Muscle layer of colon (tissue), 2 donors: ENCODE results near the gene MDGA2.
"Not testable (repeated sequence)": the region's sequence is repeated elsewhere in the genome, so short reads cannot be mapped to it uniquely, and the experiment has no call there.

ENCODE experiments used
- H3K27ac ChIP-seq: one replicate; pipeline ENCODE4 v1.7.0; 2013; ENCODE audit warnings: low read depth, mild to moderate bottlenecking, low read length, moderate library complexity
- H3K27me3 ChIP-seq, 2 donors: one replicate each; pipeline ENCODE4 v1.7.0; 2013; ENCODE audit warnings: low read length in 2 of 2, mild to moderate bottlenecking in 2 of 2; ENCODE audit not compliant: insufficient read depth in 2 of 2, control insufficient read depth in 1 of 2
- H3K36me3 ChIP-seq: one replicate; pipeline ENCODE4 v1.7.0; 2013; ENCODE audit warnings: mild to moderate bottlenecking, low read length; ENCODE audit not compliant: insufficient read depth
- H3K4me1 ChIP-seq: one replicate; pipeline ENCODE4 v1.7.0; 2013; ENCODE audit warnings: mild to moderate bottlenecking, low read length; ENCODE audit not compliant: insufficient read depth
- H3K4me3 ChIP-seq, 2 donors: one replicate each; pipeline ENCODE4 v1.7.0; 2013; ENCODE audit warnings: low read length in 2 of 2, low read depth in 1 of 2, mild to moderate bottlenecking in 1 of 2, moderate library complexity in 1 of 2
- H3K9ac ChIP-seq: one replicate; pipeline ENCODE4 v1.7.0; 2013; ENCODE audit warnings: low read length
- H3K9me3 ChIP-seq: one replicate; pipeline ENCODE4 v1.7.0; 2013; ENCODE audit warnings: mild to moderate bottlenecking, low read length
- donor health status: abdominal sarcoma.
- donor health status: Adenocarcinoma of cecum.

The MDGA2 gene

DNA sequence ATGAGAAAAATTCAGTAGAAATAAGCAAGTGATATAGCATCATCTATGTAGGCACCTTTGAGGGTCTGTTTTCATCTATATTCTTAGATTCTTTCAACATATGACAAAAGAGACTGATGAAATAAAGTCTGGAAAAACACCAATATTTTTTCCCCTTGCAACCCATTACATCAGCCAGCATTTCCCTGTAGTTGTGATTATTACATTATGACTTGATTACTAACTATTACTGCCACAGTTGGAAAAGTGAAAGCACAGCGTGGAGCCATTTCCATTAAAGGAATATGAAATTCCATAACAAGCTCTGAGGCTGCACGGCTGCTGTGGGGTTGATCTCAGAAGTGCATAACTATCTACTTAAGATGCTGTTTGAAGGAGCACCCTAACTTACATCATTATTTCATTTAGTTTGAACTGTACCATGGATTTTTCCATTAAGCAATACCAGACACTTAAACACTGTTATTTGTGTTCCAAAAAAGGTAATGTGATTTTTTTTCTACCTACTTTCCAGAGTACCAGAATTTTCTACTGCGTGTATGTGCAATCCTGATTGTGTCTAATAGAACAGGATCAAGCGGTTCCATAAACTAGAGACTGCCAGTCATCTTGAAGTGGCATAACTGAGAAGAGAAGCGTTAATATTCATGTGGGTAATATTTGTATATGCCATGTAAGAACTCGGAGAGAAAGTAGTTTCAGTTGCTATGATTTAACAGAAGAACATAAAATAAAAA is 405.5 kb downstream of the MDGA2 start:
- no peak overlapping the region for H3K9ac ChIP-seq
- peak overlapping the region in 1 of 2 donors; percentile 44 for H3K4me3 ChIP-seq
- no peaks in the 10 kb centered on the region for H3K36me3 ChIP-seq
- no peaks in the 10 kb centered on the region for H3K4me1 ChIP-seq
- no peaks in the 10 kb centered on the region for H3K27me3 ChIP-seq
- H3K9me3 ChIP-seq, result no peaks in the 10 kb centered on the region
- no peak overlapping the region for H3K27ac ChIP-seq

DNA sequence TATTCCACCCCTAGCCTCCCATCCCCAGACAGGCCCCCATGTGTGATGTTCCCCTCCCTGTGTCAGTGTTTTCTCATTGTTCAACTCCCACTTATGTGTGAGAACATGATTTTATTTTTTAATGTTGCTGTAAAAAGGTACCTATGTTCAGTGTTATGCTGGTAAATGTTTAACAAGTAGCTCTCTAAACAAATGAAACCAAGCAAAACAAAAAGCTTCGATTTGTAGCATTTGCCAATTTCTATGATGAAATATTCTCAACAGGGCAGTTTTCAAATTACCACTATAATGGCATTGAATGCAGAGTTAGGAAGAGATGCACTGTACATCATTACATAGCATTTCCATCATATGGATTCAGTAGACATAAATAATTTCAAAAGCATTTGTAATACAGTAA is 410.6 kb downstream of the MDGA2 start:
- no peaks in the 10 kb centered on the region for H3K36me3 ChIP-seq
- H3K27me3 ChIP-seq, result no peaks in the 10 kb centered on the region
- H3K4me1 ChIP-seq, result no peaks in the 10 kb centered on the region
- no peaks in the 10 kb centered on the region for H3K9me3 ChIP-seq
- no peak overlapping the region for H3K4me3 ChIP-seq
- no peak overlapping the region for H3K27ac ChIP-seq
- no peak overlapping the region for H3K9ac ChIP-seq

DNA sequence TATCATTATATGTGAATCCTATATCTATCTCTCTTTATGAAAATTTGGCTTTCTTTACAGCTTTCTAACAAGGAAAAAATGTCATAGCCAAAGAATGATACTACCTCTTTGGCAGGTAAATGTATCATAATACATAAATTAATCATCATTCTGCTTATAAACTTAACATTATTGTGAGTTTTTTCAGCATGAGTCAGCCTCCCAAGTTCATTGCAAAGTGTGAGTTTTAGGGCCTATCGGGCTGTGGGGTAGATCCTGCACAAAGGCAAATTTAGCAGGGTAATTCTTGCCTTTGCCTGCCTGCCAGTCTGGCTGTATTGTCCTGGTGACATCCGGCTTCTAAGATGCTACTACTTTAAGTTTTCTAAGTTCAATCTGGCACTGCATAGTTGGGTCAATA is 412.6 kb downstream of the MDGA2 start:
- H3K27ac ChIP-seq, result no peak overlapping the region
- no peak overlapping the region for H3K4me3 ChIP-seq
- no peaks in the 10 kb centered on the region for H3K4me1 ChIP-seq
- no peak overlapping the region for H3K9ac ChIP-seq
- H3K36me3 ChIP-seq, result no peaks in the 10 kb centered on the region
- no peaks in the 10 kb centered on the region for H3K9me3 ChIP-seq
- no peaks in the 10 kb centered on the region for H3K27me3 ChIP-seq

DNA sequence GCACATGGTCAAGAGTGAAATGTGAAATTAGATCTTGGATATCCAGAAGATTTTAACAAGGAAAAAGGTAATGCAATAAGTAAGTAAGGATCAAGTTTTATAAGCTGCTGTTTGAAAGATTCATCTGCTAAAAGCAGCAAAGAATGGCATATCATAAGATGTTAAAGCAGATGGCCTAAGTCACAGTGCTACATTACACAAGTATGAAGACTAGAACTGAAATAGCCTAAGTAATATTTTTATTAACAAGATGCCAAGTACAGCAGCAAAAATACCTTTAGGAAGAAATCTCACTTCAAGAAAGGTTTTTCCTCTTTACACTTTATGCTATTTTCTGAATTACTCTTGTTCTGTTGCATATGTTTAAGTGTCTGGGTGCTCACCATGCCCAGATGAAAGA is 414.1 kb downstream of the MDGA2 start:
- H3K36me3 ChIP-seq, result no peaks in the 10 kb centered on the region

DNA sequence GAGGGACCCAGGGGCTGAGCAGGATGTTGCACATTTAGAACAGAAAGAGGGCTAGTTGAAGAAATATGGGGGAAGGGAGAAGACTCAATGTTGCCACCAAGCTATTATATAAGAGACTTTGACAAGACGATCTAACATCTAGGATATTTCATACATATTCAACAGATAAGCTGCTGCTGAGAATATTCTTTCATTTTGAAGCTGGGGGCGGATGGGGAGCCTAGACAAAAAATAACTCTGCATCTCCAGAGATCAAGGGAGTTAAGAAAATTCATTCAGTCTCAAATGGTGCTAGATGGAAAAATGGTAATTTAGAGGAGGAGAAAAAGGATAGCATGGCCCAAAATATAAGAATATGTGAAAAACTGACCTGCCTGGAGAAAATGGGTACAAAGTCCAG is 415.6 kb downstream of the MDGA2 start:
- Histone ChIP-seq H3K4me1 (no peaks in the 10 kb centered on the region), H3K9ac (no peak overlapping the region), H3K4me3 (no peak overlapping the region), H3K9me3 (no peaks in the 10 kb centered on the region), H3K27me3 (no peaks in the 10 kb centered on the region), H3K27ac (no peak overlapping the region), H3K36me3 (no peaks in the 10 kb centered on the region)

More for the DNA sequence above, 414.1 kb downstream of the MDGA2 start:
- no peaks in the 10 kb centered on the region for H3K9me3 ChIP-seq
- no peak overlapping the region for H3K9ac ChIP-seq
- no peaks in the 10 kb centered on the region for H3K4me1 ChIP-seq
- no peak overlapping the region for H3K4me3 ChIP-seq
- no peaks in the 10 kb centered on the region for H3K27me3 ChIP-seq
- H3K27ac ChIP-seq, result no peak overlapping the region

DNA sequence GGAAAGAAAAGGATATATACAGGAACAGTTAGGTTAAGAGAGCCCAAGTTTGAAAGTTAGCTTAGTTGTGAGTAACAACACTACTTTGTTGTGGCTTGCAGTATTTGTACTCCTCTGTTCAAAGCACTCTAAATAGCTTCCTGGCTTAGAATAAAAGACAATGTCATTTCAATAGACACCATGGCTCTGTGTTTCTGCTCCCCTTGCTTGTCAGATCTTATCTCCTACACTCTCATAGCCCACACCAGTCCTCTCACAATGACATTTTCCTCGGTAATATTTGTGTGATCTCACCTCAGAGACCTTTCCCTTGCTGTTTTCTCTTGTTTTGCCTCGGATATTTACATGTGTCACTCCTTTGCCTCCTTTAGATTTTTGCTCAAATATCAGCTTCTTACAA is 418.4 kb downstream of the MDGA2 start:
- Histone ChIP-seq H3K27me3 (no peaks in the 10 kb centered on the region), H3K4me3 (no peak overlapping the region), H3K9ac (no peak overlapping the region), H3K4me1 (no peaks in the 10 kb centered on the region), H3K9me3 (no peaks in the 10 kb centered on the region), H3K27ac (no peak overlapping the region), H3K36me3 (no peaks in the 10 kb centered on the region)

DNA sequence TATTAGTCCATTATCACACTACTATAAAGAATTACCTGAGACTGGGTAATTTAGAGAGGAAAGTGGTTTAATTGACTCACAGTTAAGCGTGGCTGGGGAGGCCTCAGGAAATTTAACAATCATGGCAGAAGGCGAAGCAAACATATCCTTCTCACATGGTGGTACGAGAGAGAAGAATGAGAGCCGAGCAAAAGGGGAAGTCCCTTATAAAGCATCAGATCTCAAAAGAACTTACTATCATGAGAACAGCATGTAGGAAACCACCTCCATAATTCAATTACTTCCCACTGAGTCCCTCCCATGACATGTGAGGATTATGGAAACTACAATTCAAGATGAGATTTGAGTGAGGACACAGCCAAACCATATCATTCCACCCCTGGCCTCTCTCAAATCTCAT is 422.6 kb downstream of the MDGA2 start:
- Histone ChIP-seq H3K27ac (no peak overlapping the region), H3K9me3 (no peaks in the 10 kb centered on the region), H3K36me3 (no peaks in the 10 kb centered on the region), H3K4me3 (no peak overlapping the region), H3K27me3 (no peaks in the 10 kb centered on the region), H3K9ac (no peak overlapping the region), H3K4me1 (no peaks in the 10 kb centered on the region)

DNA sequence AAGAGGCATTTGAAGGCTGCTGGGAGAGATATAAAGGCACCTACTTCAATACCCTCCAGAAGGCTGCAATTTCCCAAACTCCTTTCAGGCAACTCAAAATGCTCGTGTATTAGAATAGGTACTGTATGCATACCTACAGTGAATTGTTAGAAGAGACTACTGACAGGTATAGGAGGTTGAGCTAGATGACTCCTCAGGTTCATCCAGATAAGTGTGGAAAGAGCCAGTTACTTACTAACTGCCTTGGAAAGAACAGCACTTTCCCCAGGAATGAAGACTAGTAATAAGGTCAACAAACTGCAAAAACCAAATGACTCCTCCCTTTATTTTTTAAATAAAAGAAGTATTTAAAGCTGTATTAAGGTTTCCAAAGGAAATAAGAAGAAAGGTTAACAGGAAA is 429.0 kb downstream of the MDGA2 start:
- no peaks in the 10 kb centered on the region for H3K36me3 ChIP-seq
- H3K4me1 ChIP-seq, result no peaks in the 10 kb centered on the region
- H3K27ac ChIP-seq, result no peak overlapping the region
- H3K9ac ChIP-seq, result no peak overlapping the region
- H3K27me3 ChIP-seq, result no peaks in the 10 kb centered on the region
- H3K4me3 ChIP-seq, result no peak overlapping the region
- H3K9me3 ChIP-seq, result no peaks in the 10 kb centered on the region

DNA sequence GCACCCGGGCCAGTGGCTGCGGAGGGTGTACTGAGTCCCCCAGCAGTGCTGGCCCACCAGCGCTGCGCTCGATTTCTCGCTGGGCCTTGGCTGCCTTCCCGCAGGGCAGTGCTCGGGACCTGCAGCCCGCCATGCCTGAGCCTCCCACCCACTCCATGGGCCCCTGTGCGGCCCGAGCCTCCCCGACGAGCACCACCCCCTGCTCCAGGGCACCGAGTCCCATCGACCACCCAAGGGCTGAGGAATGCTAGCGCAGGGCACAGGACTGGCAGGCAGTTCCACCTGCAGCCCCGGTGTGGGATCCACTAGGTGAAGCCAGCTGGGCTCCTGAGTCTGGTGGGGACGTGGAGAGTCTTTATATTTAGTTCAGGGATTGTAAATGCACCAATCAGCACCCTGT is 432.8 kb downstream of the MDGA2 start:
- H3K27ac ChIP-seq, H3K4me3 ChIP-seq, H3K9ac ChIP-seq, H3K36me3 ChIP-seq, H3K9me3 ChIP-seq, H3K27me3 ChIP-seq, H3K4me1 ChIP-seq: not testable (repeated sequence)

DNA sequence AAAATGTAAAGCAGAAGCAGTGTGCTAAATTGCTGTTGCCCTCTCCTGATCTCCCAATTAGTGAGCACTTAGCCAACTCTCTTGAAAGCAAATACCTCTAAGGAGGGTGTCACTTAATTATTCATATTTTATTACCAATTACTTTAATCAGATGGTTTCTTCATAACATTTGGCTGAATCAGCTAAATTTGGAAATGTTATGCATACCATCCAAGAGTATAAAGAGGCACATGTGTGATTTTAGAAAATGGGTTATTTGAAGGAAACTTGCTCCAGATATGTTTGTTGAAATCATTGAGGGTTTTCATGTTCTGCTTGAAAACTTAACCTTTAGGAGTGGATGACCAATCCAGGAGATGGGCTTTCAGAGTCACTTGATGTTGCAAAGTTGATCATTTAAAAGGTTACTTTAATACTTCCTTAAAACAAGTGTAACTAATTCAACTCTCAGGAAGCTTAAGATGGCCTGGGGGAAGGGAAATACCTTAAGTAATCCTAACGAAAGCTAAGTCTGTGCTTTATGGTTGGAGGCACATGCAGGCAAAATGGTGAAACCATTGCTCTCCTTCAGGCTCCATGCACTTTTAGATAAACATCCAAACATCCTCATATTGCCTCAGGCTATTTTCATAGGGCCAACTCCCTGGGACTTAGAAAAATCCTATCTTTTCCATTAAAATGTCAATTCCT is 434.5 kb downstream of the MDGA2 start:
- Histone ChIP-seq H3K27ac (no peak overlapping the region), H3K4me1 (no peaks in the 10 kb centered on the region), H3K27me3 (no peaks in the 10 kb centered on the region), H3K9me3 (no peaks in the 10 kb centered on the region), H3K36me3 (no peaks in the 10 kb centered on the region), H3K4me3 (no peak overlapping the region), H3K9ac (no peak overlapping the region)

DNA sequence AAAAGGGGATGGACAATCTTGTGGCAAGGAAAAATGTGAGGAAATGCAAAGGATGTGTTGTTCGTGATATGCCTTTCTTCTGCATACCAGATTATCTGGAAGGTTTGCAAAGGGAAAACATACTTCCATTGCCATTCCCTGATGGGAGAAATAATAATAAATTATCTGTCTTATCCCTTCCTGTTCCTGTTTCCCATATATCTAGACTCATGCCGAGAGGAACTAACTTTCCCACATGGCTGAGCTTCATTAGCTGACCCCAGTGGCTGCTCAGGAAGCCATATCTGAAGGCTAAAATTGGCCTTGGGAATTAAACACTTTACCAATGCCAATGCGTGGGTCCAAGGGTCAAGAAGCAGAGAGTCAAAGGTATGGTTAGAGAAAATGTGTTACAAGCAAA is 439.8 kb downstream of the MDGA2 start:
- Histone ChIP-seq H3K27ac (no peak overlapping the region), H3K36me3 (no peaks in the 10 kb centered on the region), H3K27me3 (no peaks in the 10 kb centered on the region), H3K9ac (no peak overlapping the region), H3K4me3 (no peak overlapping the region), H3K4me1 (no peaks in the 10 kb centered on the region), H3K9me3 (no peaks in the 10 kb centered on the region)
